ENCODE measurements around the gene MICAL3. TPM values are rescaled to one million over a fixed set of nuclear protein-coding genes. Genes with fewer than 3 reads are reported as not detected.

Gene MICAL3
- total and polyA plus RNA-seq, 3 donors from 2014 or later: 103 to 106 (median 104) TPM

- Histone ChIP-seq H3K27ac (peak overlapping the region; percentile 81), H3K4me3 (no peak overlapping the region), H3K9me3 (no peaks in the 10 kb centered on the region), H3K36me3 (ENCODE audit: low read depth, missing control alignments) (no peaks in the 10 kb centered on the region), H3K27me3 (no peaks in the 10 kb centered on the region), H3K4me1 (peaks cover 38% of the 10 kb centered on the region)
- WGBS, 2 donors: 74 to 76% methylated on average over 6 of the region's 6 CpGs
- no peak for DNase-seq
- intact Hi-C loops (cut with DNase I; ENCODE audit: low total_unique reads): no loop called here
- TF ChIP-seq CTCF (IDR thresholded peaks at IDR 0.05): no peak
- no peak for TF ChIP-seq POLR2A (IDR thresholded peaks at IDR 0.05)
Measured at GRCh38 chr22:17911312-17911705, 113.1 kb downstream of the MICAL3 start.

- 34 to 44% methylated on average over 12 of the region's 12 CpGs for WGBS, 2 donors
- no peaks in the 10 kb centered on the region for H3K36me3 ChIP-seq (ENCODE audit: low read depth, missing control alignments)
- intact Hi-C loops (cut with DNase I; ENCODE audit: low total_unique reads): no loop called here
- no peaks in the 10 kb centered on the region for H3K27me3 ChIP-seq
- TF ChIP-seq POLR2A (IDR thresholded peaks at IDR 0.05) (no peak), CTCF (IDR thresholded peaks at IDR 0.05) (peak in 1 of 3 experiments; percentile 21)
- no peaks in the 10 kb centered on the region for H3K9me3 ChIP-seq
- peak overlapping the region; percentile 81 for H3K27ac ChIP-seq
- H3K4me1 ChIP-seq: peaks cover 38% of the 10 kb centered on the region
- peak; percentile 90 for DNase-seq
- H3K4me3 ChIP-seq: no peak overlapping the region
Measured at GRCh38 chr22:17910561-17911311, 113.6 kb downstream of the MICAL3 start.

GRCh38 chr22:17907748-17908051 is 116.7 kb downstream of the MICAL3 start:
- WGBS, 2 donors: 89 to 93% methylated on average over 9 of the region's 9 CpGs
- Histone ChIP-seq H3K9me3 (no peaks in the 10 kb centered on the region), H3K4me1 (peaks cover 27% of the 10 kb centered on the region), H3K4me3 (no peak overlapping the region), H3K36me3 (ENCODE audit: low read depth, missing control alignments) (no peaks in the 10 kb centered on the region), H3K27ac (no peak overlapping the region), H3K27me3 (no peaks in the 10 kb centered on the region)
- intact Hi-C loops (cut with DNase I; ENCODE audit: low total_unique reads): no loop called here
- DNase-seq: no peak
- TF ChIP-seq POLR2A (IDR thresholded peaks at IDR 0.05): no peak
- TF ChIP-seq CTCF (IDR thresholded peaks at IDR 0.05): no peak

- H3K27ac ChIP-seq: no peak overlapping the region
- intact Hi-C loops (cut with DNase I; ENCODE audit: low total_unique reads): no loop called here
Measured at GRCh38 chr22:17906978-17907747, 117.2 kb downstream of the MICAL3 start.

More at GRCh38 chr22:17906978-17907747, 117.2 kb downstream of the MICAL3 start:
- no peak for DNase-seq
- no peak for TF ChIP-seq CTCF (IDR thresholded peaks at IDR 0.05)
- TF ChIP-seq POLR2A (IDR thresholded peaks at IDR 0.05): no peak
- H3K27me3 ChIP-seq: no peaks in the 10 kb centered on the region
- H3K4me3 ChIP-seq: no peak overlapping the region
- WGBS, 2 donors: 89 to 90% methylated on average over 16 of the region's 16 CpGs
- H3K36me3 ChIP-seq (ENCODE audit: low read depth, missing control alignments): no peaks in the 10 kb centered on the region
- H3K9me3 ChIP-seq: no peaks in the 10 kb centered on the region
- peaks cover 27% of the 10 kb centered on the region for H3K4me1 ChIP-seq

Data from testis (tissue), 3 donors.